OCI-LY7 (cell line): ENCODE results near the gene MTFMT. TPM values are rescaled to one million over a fixed set of nuclear protein-coding genes. Genes with fewer than 3 reads are reported as not detected.

ENCODE experiments used
- BruUV-seq: library from RNA; stranded (reverse); fragments of 400-500 nt; replicated peaks from 2 replicates; lab custom pipeline; 2021; lab: Mats Ljungman, UMichigan
- CTCF ChIA-PET: fragments of 300-600 bp; sonication (Branson Sonifier 250); formaldehyde crosslinking; loops from one replicate; lab custom pipeline; 2022; ENCODE audit warnings: antibody characterized with exemption; ENCODE audit not compliant: unreplicated experiment; lab: Charles Lee
- POLR2A ChIA-PET: fragments of 300-600 bp; sonication (Branson Sonifier 250); formaldehyde crosslinking; loops from one replicate; lab custom pipeline; 2022; ENCODE audit warnings: antibody characterized with exemption; lab: Charles Lee
- DNase-seq: peaks from one replicate; pipeline ENCODE4 v3.0.0-alpha.2; 2015; ENCODE audit warnings: low spot score
- H2AFZ ChIP-seq: fragments of 200-600 bp; sonication (generic), shearing (Covaris generic); 2 replicates; pipeline ENCODE4 v1.6.1; 2014; ENCODE audit warnings: mild to moderate bottlenecking, antibody characterized with exemption, low read length, moderate library complexity
- H3K27ac ChIP-seq: fragments of 200-600 bp; sonication (generic); 2 replicates; pipeline ENCODE4 v1.5.1; 2014; ENCODE audit warnings: mixed run types, low read depth, mild to moderate bottlenecking, moderate library complexity, low read length, inconsistent platforms; ENCODE audit not compliant: poor library complexity, severe bottlenecking
- H3K36me3 ChIP-seq: fragments of 200-600 bp; sonication (generic); 2 replicates; pipeline ENCODE4 v1.6.1; 2014; ENCODE audit warnings: mild to moderate bottlenecking, antibody characterized with exemption, low read length, moderate library complexity, mixed read lengths; ENCODE audit not compliant: insufficient read depth
- H3K4me1 ChIP-seq: fragments of 200-600 bp; sonication (generic); 2 replicates; pipeline ENCODE4 v1.5.1; 2014; ENCODE audit warnings: mild to moderate bottlenecking, low read length; ENCODE audit not compliant: insufficient read depth, poor library complexity, severe bottlenecking
- H3K4me2 ChIP-seq: fragments of 200-600 bp; sonication (generic); 2 replicates; pipeline ENCODE4 v1.6.1; 2014; ENCODE audit warnings: mild to moderate bottlenecking, low read length
- H3K4me3 ChIP-seq: fragments of 200-600 bp; sonication (generic); 2 replicates; pipeline ENCODE4 v1.5.1; 2014; ENCODE audit warnings: mild to moderate bottlenecking, low read depth, low read length; ENCODE audit not compliant: poor library complexity, severe bottlenecking
- H3K79me2 ChIP-seq: fragments of 200-600 bp; sonication (generic); 2 replicates; pipeline ENCODE4 v1.6.1; 2016; ENCODE audit warnings: low read depth, mild to moderate bottlenecking, low read length, moderate library complexity, mixed read lengths; ENCODE audit not compliant: insufficient read depth
- H3K9me2 ChIP-seq: fragments of 200-600 bp; sonication (generic); 2 replicates; pipeline ENCODE4 v1.6.1; 2016; ENCODE audit warnings: mild to moderate bottlenecking, low read length, mixed read lengths; ENCODE audit not compliant: insufficient read depth
- H3K9me3 ChIP-seq: fragments of 200-600 bp; sonication (generic); 2 replicates; pipeline ENCODE4 v1.6.1; 2014; ENCODE audit warnings: mild to moderate bottlenecking, mixed run types, low read length, mixed read lengths
- H4K20me1 ChIP-seq: fragments of 200-600 bp; sonication (generic); 2 replicates; pipeline ENCODE4 v1.6.1; 2014; ENCODE audit warnings: mild to moderate bottlenecking, antibody characterized with exemption, low read length, moderate library complexity, mixed read lengths; ENCODE audit not compliant: insufficient read depth
- CTCF ChIP-seq: fragments of 200-600 bp; sonication (generic); conservative IDR thresholded peaks from 2 replicates; pipeline ENCODE4 v1.5.1; 2014; ENCODE audit warnings: mild to moderate bottlenecking, antibody characterized with exemption, low read length, moderate library complexity, mixed read lengths
- EZH2phosphoT487 ChIP-seq: fragments of 200-600 bp; sonication (generic); IDR thresholded peaks from 2 replicates; pipeline ENCODE4 v1.6.1; 2018; ENCODE audit warnings: low read depth, borderline replicate concordance, mild to moderate bottlenecking, mixed run types, antibody characterized with exemption, low read length, moderate library complexity, mixed read lengths
- intact Hi-C: fragments of 100-400 bp; cut with micrococcal nuclease; formaldehyde crosslinking; loops from one replicate; pipeline ENCODE4 v1.10.0; 2022; ENCODE audit not compliant: unreplicated experiment
- total RNA-seq, 2 experiments: library from RNA; depleted of rRNA in 1 of 2; stranded (reverse); fragments of >200 nt in 1 of 2; shearing (Covaris generic) in 1 of 2; gene quantifications; 2 replicates each; pipeline ENCODE4 v1.2.3, GENCODE V29; 2014 to 2022

The MTFMT gene
- total RNA-seq, 2 experiments from 2014 or later = 9.7 to 19.0 TPM

GRCh38 chr15:64979252-64979710 is 50.2 kb downstream of the MTFMT start:
- H3K4me2 ChIP-seq = no peak overlapping the region
- H3K79me2 ChIP-seq = no peaks in the 10 kb centered on the region
- DNase-seq = no peak
- ChIA-PET CTCF (no interaction called here), POLR2A (interaction anchor here (0.6 kb wide), 1 partner anchor 13 kb away, joined by 3 read pairs; no protein-coding TSS in a partner anchor)
- no TSS peak for BruUV-seq
- peaks cover 70% of the 10 kb centered on the region for H3K36me3 ChIP-seq
- peaks cover 3% of the 10 kb centered on the region for H3K4me1 ChIP-seq
- no peak for TF ChIP-seq CTCF
- TF ChIP-seq EZH2phosphoT487 = no peak
- H3K9me3 ChIP-seq = no peaks in the 10 kb centered on the region
- no peak overlapping the region for H3K4me3 ChIP-seq
- no peaks in the 10 kb centered on the region for H3K9me2 ChIP-seq
- intact Hi-C loops = no loop called here
- no peak overlapping the region for H2AFZ ChIP-seq
- H3K27ac ChIP-seq = no peak overlapping the region
- no peaks in the 10 kb centered on the region for H4K20me1 ChIP-seq

GRCh38 chr15:64975390-64975789 is 54.0 kb downstream of the MTFMT start:
- H3K9me3 ChIP-seq = no peaks in the 10 kb centered on the region
- BruUV-seq = no TSS peak
- H3K9me2 ChIP-seq = no peaks in the 10 kb centered on the region
- ChIA-PET POLR2A (interaction anchor here (0.7 to 0.8 kb wide), 3 partner anchors 9 to 132 kb away, joined by 3 to 6 read pairs (median 4); no protein-coding TSS in a partner anchor), CTCF (no interaction called here)
- H2AFZ ChIP-seq = no peak overlapping the region
- no peaks in the 10 kb centered on the region for H3K79me2 ChIP-seq
- peaks cover 84% of the 10 kb centered on the region for H3K36me3 ChIP-seq
- H3K27ac ChIP-seq = no peak overlapping the region
- no peak overlapping the region for H3K4me3 ChIP-seq
- DNase-seq = no peak
- H3K4me1 ChIP-seq = no peaks in the 10 kb centered on the region
- TF ChIP-seq EZH2phosphoT487 (no peak), CTCF (no peak)
- intact Hi-C loops = no loop called here
- no peaks in the 10 kb centered on the region for H4K20me1 ChIP-seq
- H3K4me2 ChIP-seq = no peak overlapping the region

GRCh38 chr15:64970698-64971097 is 58.7 kb downstream of the MTFMT start:
- TF ChIP-seq EZH2phosphoT487 (no peak), CTCF (no peak)
- POLR2A ChIA-PET = interaction anchor here (0.5 kb wide), 1 partner anchor 586 kb away, joined by 4 read pairs; no protein-coding TSS in a partner anchor
- no TSS peak for BruUV-seq

More at GRCh38 chr15:64970698-64971097, 58.7 kb downstream of the MTFMT start:
- Histone ChIP-seq H3K4me3 (no peak overlapping the region), H3K4me2 (no peak overlapping the region), H3K79me2 (no peaks in the 10 kb centered on the region), H3K27ac (no peak overlapping the region), H4K20me1 (no peaks in the 10 kb centered on the region), H3K4me1 (no peaks in the 10 kb centered on the region), H3K9me3 (no peaks in the 10 kb centered on the region), H2AFZ (no peak overlapping the region), H3K9me2 (no peaks in the 10 kb centered on the region), H3K36me3 (peaks cover 85% of the 10 kb centered on the region)
- CTCF ChIA-PET = no interaction called here
- DNase-seq = no peak
- intact Hi-C loops = no loop called here
